Tibial nerve (tissue), 4 donors: Measurements from ENCODE around the gene GRIK3. TPM values are rescaled to one million over a fixed set of nuclear protein-coding genes. Genes with fewer than 3 reads are reported as not detected.

ENCODE experiments used
- DNase-seq, 2 donors: peaks; one replicate each; pipeline ENCODE4 v3.0.0-alpha.2; 2019; ENCODE audit warnings: low spot score in 2 of 2
- H3K27ac ChIP-seq, 4 donors: fragments of 200-600 bp; sonication (generic) in 3 of 4; one replicate each; pipeline ENCODE4 v1.5.1; 2017 to 2019; ENCODE audit warnings: mild to moderate bottlenecking in 1 of 4
- H3K27me3 ChIP-seq, 2 donors: fragments of 200-600 bp; sonication (generic) in 1 of 2; one replicate each; pipeline versions ENCODE4 v1.5.1 to v1.6.0; 2017 to 2019
- H3K36me3 ChIP-seq, 3 donors: fragments of 200-600 bp; sonication (generic); one replicate each; pipeline ENCODE4 v1.5.1; 2018 to 2019
- H3K4me1 ChIP-seq, 4 donors: fragments of 200-600 bp; sonication (generic) in 3 of 4; one replicate each; pipeline ENCODE4 v1.5.1; 2017 to 2019
- H3K4me3 ChIP-seq, 4 donors: fragments of 200-600 bp; sonication (generic) in 3 of 4; one replicate each; pipeline ENCODE4 v1.5.1; 2017 to 2019; ENCODE audit warnings: mild to moderate bottlenecking in 1 of 4, moderate library complexity in 1 of 4
- H3K9me3 ChIP-seq, 4 donors: fragments of 200-600 bp; sonication (generic) in 3 of 4; one replicate each; pipeline ENCODE4 v1.5.1; 2017 to 2019
- CTCF ChIP-seq, 5 experiments: fragments of 200-600 bp in 3 of 5; fragments of 450-650 bp in 2 of 5; sonication (generic) in 3 of 5; IDR thresholded peaks; one replicate each; pipeline ENCODE4 v1.5.1; 2016 to 2019; ENCODE audit warnings: antibody characterized with exemption in 5 of 5, mild to moderate bottlenecking in 3 of 5, moderate library complexity in 2 of 5
- EP300 ChIP-seq, 2 donors: sonication (generic); formaldehyde crosslinking; IDR thresholded peaks; one replicate each; pipeline ENCODE4 v1.6.1; 2017; ENCODE audit warnings: antibody characterized with exemption in 2 of 2, mild to moderate bottlenecking in 1 of 2
- POLR2A ChIP-seq, 2 donors: fragments of 450-650 bp; IDR thresholded peaks; one replicate each; pipeline ENCODE4 v1.6.1; 2017; ENCODE audit warnings: antibody characterized with exemption in 2 of 2, mild to moderate bottlenecking in 2 of 2, moderate library complexity in 2 of 2
- WGBS, 2 donors: methylation state at CpG; one replicate each; pipeline ENCODE4 v1.1.5; 2018; 5-methylcytosine and 5-hydroxymethylcytosine counted together
- total RNA-seq, 4 donors: library from RNA; depleted of rRNA; stranded (reverse); fragments of >200 nt; gene quantifications; one replicate each; pipeline ENCODE4 v1.1.0, GENCODE V29; 2016

GRIK3 gene
- total RNA-seq, 4 donors from 2014 or later: 12.8 to 26.2 (median 21.7) TPM

DNA sequence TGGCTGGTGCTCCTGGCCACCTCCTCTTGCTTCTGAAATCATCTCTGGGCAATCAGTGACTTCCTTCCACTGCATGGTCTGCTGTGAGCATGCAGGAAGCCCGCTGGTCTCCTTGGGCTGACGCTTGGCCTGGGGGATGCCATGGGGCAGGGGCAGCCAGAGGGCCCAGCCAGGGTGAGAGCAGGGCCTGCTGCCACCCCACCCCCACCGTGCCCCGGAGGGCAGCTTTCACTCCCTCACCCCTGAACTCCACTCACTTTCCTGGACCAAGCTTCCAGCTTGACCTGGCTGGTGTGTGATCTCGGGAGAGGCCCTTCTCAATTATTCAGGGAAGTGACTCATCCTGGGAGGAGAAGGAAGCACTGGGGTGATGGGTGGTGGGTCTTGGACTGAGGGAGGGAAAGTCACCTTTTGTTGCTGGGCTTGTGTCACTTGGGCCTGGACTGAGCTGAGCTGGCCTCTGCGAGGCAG is 281.4 kb downstream of the GRIK3 start:
- 65 to 70% methylated on average over 5 to 6 of the region's 6 CpGs for WGBS, 2 donors
- no peak for DNase-seq
- Histone ChIP-seq H3K9me3 (no peaks in the 10 kb centered on the region), H3K27me3 (no peaks in the 10 kb centered on the region), H3K36me3 (no peaks in the 10 kb centered on the region), H3K4me3 (no peak overlapping the region), H3K27ac (no peak overlapping the region), H3K4me1 (no peaks in the 10 kb centered on the region)
- TF ChIP-seq EP300 (IDR thresholded peaks at IDR 0.05): no peak
- no peak for TF ChIP-seq CTCF (IDR thresholded peaks at IDR 0.05)
- no peak for TF ChIP-seq POLR2A (IDR thresholded peaks at IDR 0.05)

- DNase-seq: no peak
- TF ChIP-seq CTCF (IDR thresholded peaks at IDR 0.05) (no peak), POLR2A (IDR thresholded peaks at IDR 0.05) (no peak), EP300 (IDR thresholded peaks at IDR 0.05) (no peak)
Measured at GRCh38 chr1:36752431-36752830, 281.9 kb downstream of the GRIK3 start.

GRCh38 chr1:36751525-36751924 is 282.8 kb downstream of the GRIK3 start:
- Histone ChIP-seq H3K4me1 (no peaks in the 10 kb centered on the region), H3K9me3 (no peaks in the 10 kb centered on the region), H3K27me3 (no peaks in the 10 kb centered on the region), H3K4me3 (no peak overlapping the region), H3K27ac (no peak overlapping the region), H3K36me3 (no peaks in the 10 kb centered on the region)
- no peak for DNase-seq
- TF ChIP-seq EP300 (IDR thresholded peaks at IDR 0.05) (no peak), CTCF (IDR thresholded peaks at IDR 0.05) (no peak), POLR2A (IDR thresholded peaks at IDR 0.05) (no peak)
- WGBS, 2 donors: 74 to 77% methylated on average over 4 of the region's 4 CpGs

More at GRCh38 chr1:36752431-36752830, 281.9 kb downstream of the GRIK3 start:
- 86 to 88% methylated on average over 2 of the region's 2 CpGs for WGBS, 2 donors
- Histone ChIP-seq H3K36me3 (no peaks in the 10 kb centered on the region), H3K9me3 (no peaks in the 10 kb centered on the region), H3K27ac (no peak overlapping the region), H3K27me3 (no peaks in the 10 kb centered on the region), H3K4me1 (no peaks in the 10 kb centered on the region), H3K4me3 (no peak overlapping the region)

DNA sequence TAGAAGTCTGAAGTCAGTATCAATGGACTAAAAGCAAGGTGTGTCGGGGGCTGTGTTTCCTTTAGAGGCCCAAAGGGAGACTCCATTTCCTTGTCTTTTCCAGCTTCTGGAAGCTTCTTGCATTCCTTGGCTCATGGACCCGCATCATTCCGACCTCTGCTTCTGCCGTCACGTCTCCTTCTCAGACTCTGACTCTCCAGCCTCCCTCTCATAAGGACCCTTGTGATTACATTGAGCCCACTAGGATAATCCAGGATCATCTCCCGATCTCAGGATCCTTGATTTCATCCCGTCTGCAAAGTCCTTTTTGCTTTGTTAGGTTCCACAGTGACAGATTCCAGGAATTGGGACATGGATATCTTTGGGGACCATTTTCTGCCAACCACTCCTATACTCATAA is 285.8 kb downstream of the GRIK3 start:
- TF ChIP-seq CTCF (IDR thresholded peaks at IDR 0.05) (no peak), EP300 (IDR thresholded peaks at IDR 0.05) (no peak), POLR2A (IDR thresholded peaks at IDR 0.05) (no peak)

More for the DNA sequence above, 285.8 kb downstream of the GRIK3 start:
- no peaks in the 10 kb centered on the region for H3K4me1 ChIP-seq
- no peaks in the 10 kb centered on the region for H3K27me3 ChIP-seq
- no peak for DNase-seq
- WGBS, 2 donors: 73 to 78% methylated on average over 7 of the region's 7 CpGs
- H3K36me3 ChIP-seq: no peaks in the 10 kb centered on the region
- H3K27ac ChIP-seq: no peak overlapping the region
- peaks cover 0 to 3% (median 0%) of the 10 kb centered on the region in 4 donors for H3K9me3 ChIP-seq
- no peak overlapping the region for H3K4me3 ChIP-seq
